ENCODE results near the gene BLM. TPM values are rescaled to one million over a fixed set of nuclear protein-coding genes. Genes with fewer than 3 reads are reported as not detected.

The BLM gene
- total and polyA plus RNA-seq, 2 of the 4 experiments (the other 2 are of a cell fraction), result 2.5 to 6.5 TPM

DNA sequence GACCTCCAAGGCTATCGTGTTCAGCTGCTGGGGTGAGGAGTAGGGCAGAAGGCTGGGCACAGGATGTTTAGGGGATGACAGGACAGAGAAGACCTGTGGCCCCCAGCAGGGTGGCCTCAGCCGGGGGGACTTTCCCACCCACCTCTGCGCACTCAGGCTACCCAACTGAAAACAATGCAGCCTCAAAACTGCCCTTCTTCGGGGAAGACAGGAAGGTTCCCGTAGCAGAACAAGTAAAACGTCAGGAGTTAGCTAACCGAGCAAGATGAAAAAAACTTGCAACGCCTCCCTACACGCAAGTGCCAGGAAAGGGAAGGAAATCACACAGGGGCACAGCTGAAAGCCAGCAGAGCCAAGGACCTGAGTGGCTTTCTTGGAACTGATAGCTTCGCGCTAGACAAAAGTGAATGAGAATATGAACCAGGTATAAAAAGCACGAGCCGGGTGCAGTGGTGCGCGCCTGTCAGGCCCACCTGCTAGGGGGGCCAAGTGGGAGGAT lies 112.8 kb downstream of the BLM start:
- Histone ChIP-seq H3K9me3 (ENCODE audit: control insufficient read depth, insufficient read depth, low read length) (no peaks in the 10 kb centered on the region), H3K4me3 (ENCODE audit: insufficient read depth, low read depth, low read length) (no peak overlapping the region), H3K9me1 (ENCODE audit: insufficient read depth, low read length) (no peaks in the 10 kb centered on the region), H3K23ac (ENCODE audit: low read depth, low read length) (no peak overlapping the region), H3K9ac (ENCODE audit: low read depth, low read length) (no peak overlapping the region), H4K91ac (ENCODE audit: insufficient read depth, low read depth, low read length) (no peak overlapping the region), H3K27ac (ENCODE audit: insufficient read depth, low read length) (no peak overlapping the region), H2BK5ac (ENCODE audit: low read depth, low read length, poor library complexity, severe bottlenecking) (no peak overlapping the region), H3K36me3 (ENCODE audit: control insufficient read depth, insufficient read depth, low read length) (no peaks in the 10 kb centered on the region), H2AK9ac (replicated peaks; ENCODE audit: low read depth, low read length, poor library complexity) (no peak overlapping the region), H2AK5ac (ENCODE audit: low read depth, low read length) (no peak overlapping the region), H2BK15ac (ENCODE audit: low read depth, low read length) (no peak overlapping the region), H2BK120ac (ENCODE audit: low read depth, low read length) (no peak overlapping the region), H4K20me1 (ENCODE audit: insufficient read depth, low read length) (no peaks in the 10 kb centered on the region), H4K8ac (ENCODE audit: low read depth in 2 of 2, low read length in 2 of 2) (no peak overlapping the region), H3K79me1 (ENCODE audit: low read depth in 1 of 2, low read length in 2 of 2) (no peaks in the 10 kb centered on the region), H3K4me1 (ENCODE audit: control insufficient read depth, insufficient read depth, low read length) (peaks cover 2% of the 10 kb centered on the region; the same call in 1 of the 2 replicates), H3K14ac (replicated peaks; ENCODE audit: low read depth, low read length) (no peak overlapping the region), H4K5ac (ENCODE audit: low read depth, low read length) (no peak overlapping the region), H3K4me2 (ENCODE audit: low read depth, low read length) (no peak overlapping the region), H2BK20ac (ENCODE audit: low read depth, low read length) (no peak overlapping the region), H3K27me3 (ENCODE audit: control insufficient read depth, insufficient read depth, low read length) (peaks cover 12% of the 10 kb centered on the region), H3K4ac (ENCODE audit: low read depth, low read length) (no peak overlapping the region), H3K18ac (ENCODE audit: low read depth, low read length) (no peak overlapping the region), H3K56ac (ENCODE audit: extremely low read depth, insufficient read depth, low read length) (no peak overlapping the region), H2AFZ (replicated peaks; ENCODE audit: low read length, poor library complexity) (peak overlapping the region; percentile 32)
- ChIA-PET POLR2A (ENCODE audit: unreplicated experiment) (no interaction called here), CTCF (no interaction called here)
- DNase-seq (no peak), ATAC-seq (ENCODE audit: low read depth) (no peak)
- in situ Hi-C loops (cut with MboI; ENCODE audit: low sequenced_read_pairs) (no loop called here), intact Hi-C loops (cut with micrococcal nuclease) (no loop called here), dilution Hi-C loops (cut with HindIII; ENCODE audit: low sequenced_read_pairs, unreplicated experiment) (no loop called here)
- TF ChIP-seq ELK1 (IDR thresholded peaks at IDR 0.05; ENCODE audit: borderline replicate concordance, low read depth, low read length) (no peak), RAD21 (IDR thresholded peaks at IDR 0.05; ENCODE audit: low read length) (no peak), BHLHE40 (IDR thresholded peaks at IDR 0.05; ENCODE audit: low read depth, low read length) (no peak), POLR2A (IDR thresholded peaks at IDR 0.05; ENCODE audit: low read depth, low read length) (no peak), MAFK (IDR thresholded peaks at IDR 0.05; ENCODE audit: low read depth, low read length) (no peak), SMC3 (IDR thresholded peaks at IDR 0.05; ENCODE audit: low read depth, low read length) (no peak), CEBPB (IDR thresholded peaks at IDR 0.05; ENCODE audit: low read depth, low read length) (no peak), NFE2L2 (IDR thresholded peaks at IDR 0.05; ENCODE audit: low read depth, low read length) (no peak), USF2 (IDR thresholded peaks at IDR 0.05; ENCODE audit: low read depth, low read length) (no peak), CHD1 (IDR thresholded peaks at IDR 0.05; ENCODE audit: low read depth, low read length) (no peak), MAZ (IDR thresholded peaks at IDR 0.05; ENCODE audit: borderline replicate concordance, low read depth, low read length) (no peak), MXI1 (IDR thresholded peaks at IDR 0.05; ENCODE audit: borderline replicate concordance, low read depth, low read length) (no peak), RCOR1 (IDR thresholded peaks at IDR 0.05; ENCODE audit: insufficient replicate concordance, low read length) (no peak), RFX5 (IDR thresholded peaks at IDR 0.05; ENCODE audit: low read depth, low read length) (no peak), FOS (IDR thresholded peaks at IDR 0.05; ENCODE audit: low read depth, low read length) (no peak)
- TF ChIP-seq, protein P1, sequence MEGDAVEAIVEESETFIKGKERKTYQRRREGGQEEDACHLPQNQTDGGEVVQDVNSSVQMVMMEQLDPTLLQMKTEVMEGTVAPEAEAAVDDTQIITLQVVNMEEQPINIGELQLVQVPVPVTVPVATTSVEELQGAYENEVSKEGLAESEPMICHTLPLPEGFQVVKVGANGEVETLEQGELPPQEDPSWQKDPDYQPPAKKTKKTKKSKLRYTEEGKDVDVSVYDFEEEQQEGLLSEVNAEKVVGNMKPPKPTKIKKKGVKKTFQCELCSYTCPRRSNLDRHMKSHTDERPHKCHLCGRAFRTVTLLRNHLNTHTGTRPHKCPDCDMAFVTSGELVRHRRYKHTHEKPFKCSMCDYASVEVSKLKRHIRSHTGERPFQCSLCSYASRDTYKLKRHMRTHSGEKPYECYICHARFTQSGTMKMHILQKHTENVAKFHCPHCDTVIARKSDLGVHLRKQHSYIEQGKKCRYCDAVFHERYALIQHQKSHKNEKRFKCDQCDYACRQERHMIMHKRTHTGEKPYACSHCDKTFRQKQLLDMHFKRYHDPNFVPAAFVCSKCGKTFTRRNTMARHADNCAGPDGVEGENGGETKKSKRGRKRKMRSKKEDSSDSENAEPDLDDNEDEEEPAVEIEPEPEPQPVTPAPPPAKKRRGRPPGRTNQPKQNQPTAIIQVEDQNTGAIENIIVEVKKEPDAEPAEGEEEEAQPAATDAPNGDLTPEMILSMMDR (conservative IDR thresholded peaks at IDR 0.05; ENCODE audit: low read depth, low read length), result no peak
- no TSS peak for BruUV-seq (replicated peaks)
- WGBS, 2 experiments (ENCODE audit: extremely low coverage in 2 of 2, insufficient read length in 1 of 2), result 54% methylated on average over 9 of the region's 15 CpGs; no CpG with 5 or more reads in 1 of the 2 experiments
